Vagina (tissue), 2 donors: ENCODE measurements around the gene BEGAIN.

Experiments used
- CTCF ChIP-seq, 3 experiments: fragments of 450-650 bp in 2 of 3; fragments of 200-600 bp in 1 of 3; sonication (generic) in 1 of 3; IDR thresholded peaks; one replicate each; pipeline ENCODE4 v1.5.1; 2017 to 2019; ENCODE audit warnings: antibody characterized with exemption in 3 of 3, mild to moderate bottlenecking in 2 of 3, moderate library complexity in 2 of 3
- POLR2A ChIP-seq, 2 donors: fragments of 450-650 bp; IDR thresholded peaks; one replicate each; pipeline ENCODE4 v1.6.1; 2017; ENCODE audit warnings: antibody characterized with exemption in 2 of 2, mild to moderate bottlenecking in 2 of 2, moderate library complexity in 2 of 2
- POLR2AphosphoS5 ChIP-seq, 2 donors: sonication (generic); formaldehyde crosslinking; IDR thresholded peaks; one replicate each; pipeline ENCODE4 v1.9.0; 2017; ENCODE audit warnings: antibody characterized with exemption in 2 of 2, mild to moderate bottlenecking in 2 of 2, low read depth in 1 of 2; ENCODE audit not compliant: insufficient read depth in 1 of 2

GRCh38 chr14:100629696-100630095 lies 42.5 kb upstream of the BEGAIN start:
- TF ChIP-seq POLR2A (IDR thresholded peaks at IDR 0.05) (no peak), CTCF (IDR thresholded peaks at IDR 0.05) (no peak), POLR2AphosphoS5 (IDR thresholded peaks at IDR 0.05; ENCODE audit: insufficient read depth in 1 of 2, low read depth in 1 of 2) (no peak)
